DOHH2 (cell line): ENCODE results near the gene SAMD10.

Experiments used
- CTCF ChIP-seq: fragments of 200-600 bp; sonication (generic); IDR thresholded peaks from one replicate; pipeline ENCODE4 v1.5.1; 2014; ENCODE audit warnings: antibody characterized with exemption, mild to moderate bottlenecking, low read depth, low read length; ENCODE audit not compliant: poor library complexity, severe bottlenecking
- EZH2phosphoT487 ChIP-seq: fragments of 200-600 bp; sonication (generic); IDR thresholded peaks from 2 replicates; pipeline ENCODE4 v1.6.1; 2017; ENCODE audit warnings: borderline replicate concordance, mild to moderate bottlenecking, antibody characterized with exemption, low read length, moderate library complexity, mixed read lengths

- TF ChIP-seq CTCF = no peak
- TF ChIP-seq EZH2phosphoT487 = no peak
Measured at GRCh38 chr20:63930971-63931553, 48.4 kb downstream of the SAMD10 start.
